ENCODE measurements around the gene BNC2.

DNA sequence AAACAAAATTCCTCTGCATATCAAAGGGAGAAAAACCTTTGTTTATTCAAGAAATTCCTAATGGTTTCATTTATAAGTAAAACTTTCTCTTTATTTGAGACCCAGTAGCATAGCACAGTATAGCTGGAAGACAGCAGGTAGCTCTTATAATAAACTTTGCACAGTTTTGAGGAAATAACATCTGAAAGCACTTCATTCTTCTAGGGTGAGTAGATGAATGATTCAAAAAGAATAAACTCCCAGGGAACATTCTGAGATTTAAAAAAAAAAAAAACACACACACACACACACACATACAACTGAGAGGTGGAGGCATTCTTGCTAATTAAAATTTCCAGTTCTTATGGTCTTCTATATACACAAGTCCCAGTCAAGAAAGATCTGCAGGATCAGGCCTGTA is 197.3 kb downstream of the BNC2 start:
- TF ChIP-seq, protein P1, sequence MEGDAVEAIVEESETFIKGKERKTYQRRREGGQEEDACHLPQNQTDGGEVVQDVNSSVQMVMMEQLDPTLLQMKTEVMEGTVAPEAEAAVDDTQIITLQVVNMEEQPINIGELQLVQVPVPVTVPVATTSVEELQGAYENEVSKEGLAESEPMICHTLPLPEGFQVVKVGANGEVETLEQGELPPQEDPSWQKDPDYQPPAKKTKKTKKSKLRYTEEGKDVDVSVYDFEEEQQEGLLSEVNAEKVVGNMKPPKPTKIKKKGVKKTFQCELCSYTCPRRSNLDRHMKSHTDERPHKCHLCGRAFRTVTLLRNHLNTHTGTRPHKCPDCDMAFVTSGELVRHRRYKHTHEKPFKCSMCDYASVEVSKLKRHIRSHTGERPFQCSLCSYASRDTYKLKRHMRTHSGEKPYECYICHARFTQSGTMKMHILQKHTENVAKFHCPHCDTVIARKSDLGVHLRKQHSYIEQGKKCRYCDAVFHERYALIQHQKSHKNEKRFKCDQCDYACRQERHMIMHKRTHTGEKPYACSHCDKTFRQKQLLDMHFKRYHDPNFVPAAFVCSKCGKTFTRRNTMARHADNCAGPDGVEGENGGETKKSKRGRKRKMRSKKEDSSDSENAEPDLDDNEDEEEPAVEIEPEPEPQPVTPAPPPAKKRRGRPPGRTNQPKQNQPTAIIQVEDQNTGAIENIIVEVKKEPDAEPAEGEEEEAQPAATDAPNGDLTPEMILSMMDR (CRISPR knock-in tag; IDR thresholded peaks at IDR 0.05), result no peak
- TF ChIP-seq PATZ1 (CRISPR knock-in tag; IDR thresholded peaks at IDR 0.05), result no peak
